Measurements from ENCODE around the gene HOXA3. TPM values are rescaled to one million over a fixed set of nuclear protein-coding genes. Genes with fewer than 3 reads are reported as not detected.

The HOXA3 gene
- total and polyA plus RNA-seq, 3 experiments from 2014 or later, result not detected

- CTCF ChIA-PET, result interaction anchor here (1.1 to 1.5 kb wide), 2 partner anchors 14 to 22 kb away, joined by 4 to 6 read pairs; partner anchors contain the start of gene HOXA10
- peak overlapping the region in 1 of 7 donors; percentile 20 for H3K4me3 Mint-ChIP-seq
- H3K4me1 Mint-ChIP-seq, result peaks cover 32 to 52% (median 41%) of the 10 kb centered on the region in 3 donors
Observed at GRCh38 chr7:27197137-27198042, 45.0 kb upstream of the HOXA3 start.

GRCh38 chr7:27196287-27196767, 43.9 kb upstream of the HOXA3 start:
- Mint-ChIP-seq H3K27ac (peak overlapping the region in 1 of 8 donors; percentile 38), H3K9me3 (peaks cover 0 to 7% (median 0%) of the 10 kb centered on the region in 5 donors), H3K27me3 (peaks cover 81 to 90% of the 10 kb centered on the region in 2 donors), H3K36me3 (no peaks in the 10 kb centered on the region), H3K4me1 (peaks cover 32 to 48% (median 36%) of the 10 kb centered on the region in 3 donors), H3K4me3 (peak overlapping the region in 2 of 7 donors; percentile 41 to 53)
- Histone ChIP-seq H3K27ac (ENCODE audit: low read depth, low read length) (no peak overlapping the region), H3K27me3 (ENCODE audit: insufficient read depth, low read length, poor library complexity, severe bottlenecking) (peaks cover 77% of the 10 kb centered on the region), H3K9me3 (ENCODE audit: low read length) (no peaks in the 10 kb centered on the region), H3K36me3 (ENCODE audit: insufficient read depth, low read length) (no peaks in the 10 kb centered on the region), H3K4me3 (ENCODE audit: low read length) (no peak overlapping the region), H3K4me1 (ENCODE audit: insufficient read depth, low read length) (peaks cover 33% of the 10 kb centered on the region)
- ChIA-PET CTCF (interaction anchor here (0.7 to 2.5 kb wide), 36 partner anchors 9 to 934 kb away, joined by 3 to 22 read pairs (median 4); partner anchors contain the start of genes HOXA11 and HOXA3), POLR2A (interaction anchor here (0.9 kb wide), 1 partner anchor 9 kb away, joined by 3 read pairs; no protein-coding TSS in a partner anchor)
- DNase-seq, result peak; percentile 62 to 84 (median 75)

More at GRCh38 chr7:27197137-27198042, 45.0 kb upstream of the HOXA3 start:
- DNase-seq, result no peak
- H3K9me3 ChIP-seq (ENCODE audit: low read length), result no peaks in the 10 kb centered on the region
- H3K4me1 ChIP-seq (ENCODE audit: insufficient read depth, low read length), result peaks cover 32% of the 10 kb centered on the region
- peaks cover 77% of the 10 kb centered on the region for H3K27me3 ChIP-seq (ENCODE audit: insufficient read depth, low read length, poor library complexity, severe bottlenecking)
- POLR2A ChIA-PET, result no interaction called here
- H3K9me3 Mint-ChIP-seq, result peaks cover 0 to 7% (median 0%) of the 10 kb centered on the region in 5 donors
- peaks cover 82 to 90% of the 10 kb centered on the region in 2 donors for H3K27me3 Mint-ChIP-seq
- no peak overlapping the region for H3K4me3 ChIP-seq (ENCODE audit: low read length)
- H3K27ac ChIP-seq (ENCODE audit: low read depth, low read length), result no peak overlapping the region
- no peaks in the 10 kb centered on the region for H3K36me3 Mint-ChIP-seq
- H3K36me3 ChIP-seq (ENCODE audit: insufficient read depth, low read length), result no peaks in the 10 kb centered on the region
- H3K27ac Mint-ChIP-seq, result no peak overlapping the region

GRCh38 chr7:27194686-27195379, 42.5 kb upstream of the HOXA3 start:
- no peak for DNase-seq
- POLR2A ChIA-PET, result no interaction called here
- no peaks in the 10 kb centered on the region for H3K9me3 ChIP-seq (ENCODE audit: low read length)
- no peaks in the 10 kb centered on the region for H3K36me3 ChIP-seq (ENCODE audit: insufficient read depth, low read length)
- Mint-ChIP-seq H3K36me3 (no peaks in the 10 kb centered on the region), H3K9me3 (peaks cover 0 to 7% (median 0%) of the 10 kb centered on the region in 5 donors), H3K4me1 (peaks cover 23 to 34% (median 27%) of the 10 kb centered on the region in 3 donors), H3K27ac (peak overlapping the region in 1 of 8 donors; percentile 64), H3K4me3 (peak overlapping the region in 1 of 7 donors; percentile 28), H3K27me3 (peaks cover 84 to 92% of the 10 kb centered on the region in 2 donors)
- CTCF ChIA-PET, result interaction anchor here (1.3 to 2.5 kb wide), 11 partner anchors 8 to 936 kb away, joined by 3 to 22 read pairs (median 6); no protein-coding TSS in a partner anchor
- peaks cover 81% of the 10 kb centered on the region for H3K27me3 ChIP-seq (ENCODE audit: insufficient read depth, low read length, poor library complexity, severe bottlenecking)
- H3K4me1 ChIP-seq (ENCODE audit: insufficient read depth, low read length), result peaks cover 21% of the 10 kb centered on the region
- H3K4me3 ChIP-seq (ENCODE audit: low read length), result no peak overlapping the region
- no peak overlapping the region for H3K27ac ChIP-seq (ENCODE audit: low read depth, low read length)

GRCh38 chr7:27194002-27194352, 41.6 kb upstream of the HOXA3 start:
- DNase-seq, result no peak
- peaks cover 0 to 7% (median 0%) of the 10 kb centered on the region in 5 donors for H3K9me3 Mint-ChIP-seq
- Histone ChIP-seq H3K4me3 (ENCODE audit: low read length) (no peak overlapping the region), H3K4me1 (ENCODE audit: insufficient read depth, low read length) (peaks cover 24% of the 10 kb centered on the region), H3K27ac (ENCODE audit: low read depth, low read length) (no peak overlapping the region), H3K27me3 (ENCODE audit: insufficient read depth, low read length, poor library complexity, severe bottlenecking) (peaks cover 87% of the 10 kb centered on the region), H3K36me3 (ENCODE audit: insufficient read depth, low read length) (no peaks in the 10 kb centered on the region), H3K9me3 (ENCODE audit: low read length) (no peaks in the 10 kb centered on the region)
- peaks cover 21 to 40% (median 30%) of the 10 kb centered on the region in 3 donors for H3K4me1 Mint-ChIP-seq
- CTCF ChIA-PET, result interaction anchor here (1.3 kb wide), 2 partner anchors 14 to 21 kb away, joined by 3 to 4 read pairs; no protein-coding TSS in a partner anchor
- H3K36me3 Mint-ChIP-seq, result no peaks in the 10 kb centered on the region
- peaks cover 89 to 96% of the 10 kb centered on the region in 2 donors for H3K27me3 Mint-ChIP-seq
- H3K27ac Mint-ChIP-seq, result peak overlapping the region in 1 of 8 donors; percentile 15
- POLR2A ChIA-PET, result no interaction called here
- H3K4me3 Mint-ChIP-seq, result peak overlapping the region in 3 of 7 donors; percentile 20 to 50 (median 48)

- ChIA-PET POLR2A (no interaction called here), CTCF (interaction anchor here (1.0 to 1.3 kb wide), 2 partner anchors 12 to 14 kb away, joined by 3 read pairs; no protein-coding TSS in a partner anchor)
- H3K4me3 Mint-ChIP-seq, result peak overlapping the region; percentile 19 to 81 (median 37)
- H3K9me3 Mint-ChIP-seq, result peaks cover 0 to 7% (median 0%) of the 10 kb centered on the region in 5 donors
- peaks cover 87% of the 10 kb centered on the region for H3K27me3 ChIP-seq (ENCODE audit: insufficient read depth, low read length, poor library complexity, severe bottlenecking)
- peaks cover 91 to 96% of the 10 kb centered on the region in 2 donors for H3K27me3 Mint-ChIP-seq
- no peaks in the 10 kb centered on the region for H3K9me3 ChIP-seq (ENCODE audit: low read length)
- H3K27ac ChIP-seq (ENCODE audit: low read depth, low read length), result no peak overlapping the region
- DNase-seq, result no peak
- H3K36me3 Mint-ChIP-seq, result no peaks in the 10 kb centered on the region
- H3K4me1 ChIP-seq (ENCODE audit: insufficient read depth, low read length), result peaks cover 24% of the 10 kb centered on the region
- no peaks in the 10 kb centered on the region for H3K36me3 ChIP-seq (ENCODE audit: insufficient read depth, low read length)
- H3K27ac Mint-ChIP-seq, result peak overlapping the region in 1 of 8 donors; percentile 15
- no peak overlapping the region for H3K4me3 ChIP-seq (ENCODE audit: low read length)
- peaks cover 25 to 40% (median 29%) of the 10 kb centered on the region in 3 donors for H3K4me1 Mint-ChIP-seq
Observed at GRCh38 chr7:27193335-27194001, 41.1 kb upstream of the HOXA3 start.

GRCh38 chr7:27192546-27193334, 40.4 kb upstream of the HOXA3 start:
- ChIA-PET POLR2A (no interaction called here), CTCF (interaction anchor here (0.9 to 1.0 kb wide), 3 partner anchors 12 to 42 kb away, joined by 3 to 5 read pairs (median 3); no protein-coding TSS in a partner anchor)
- Mint-ChIP-seq H3K9me3 (peaks cover 0 to 2% (median 0%) of the 10 kb centered on the region in 5 donors), H3K36me3 (no peaks in the 10 kb centered on the region), H3K4me3 (peak overlapping the region in 6 of 7 donors; percentile 66 to 85 (median 74)), H3K27ac (no peak overlapping the region), H3K27me3 (peaks cover 91 to 96% of the 10 kb centered on the region in 2 donors), H3K4me1 (peaks cover 25 to 41% (median 31%) of the 10 kb centered on the region in 3 donors)
- no peak for DNase-seq
- no peaks in the 10 kb centered on the region for H3K9me3 ChIP-seq (ENCODE audit: low read length)
- H3K36me3 ChIP-seq (ENCODE audit: insufficient read depth, low read length), result no peaks in the 10 kb centered on the region
- H3K27ac ChIP-seq (ENCODE audit: low read depth, low read length), result no peak overlapping the region
- H3K4me3 ChIP-seq (ENCODE audit: low read length), result no peak overlapping the region
- H3K27me3 ChIP-seq (ENCODE audit: insufficient read depth, low read length, poor library complexity, severe bottlenecking), result peaks cover 88% of the 10 kb centered on the region
- peaks cover 31% of the 10 kb centered on the region for H3K4me1 ChIP-seq (ENCODE audit: insufficient read depth, low read length)

Measured in CD8-positive, alpha-beta memory T cell (primary cell).